ENCODE measurements around the gene CFAP52.

DNA sequence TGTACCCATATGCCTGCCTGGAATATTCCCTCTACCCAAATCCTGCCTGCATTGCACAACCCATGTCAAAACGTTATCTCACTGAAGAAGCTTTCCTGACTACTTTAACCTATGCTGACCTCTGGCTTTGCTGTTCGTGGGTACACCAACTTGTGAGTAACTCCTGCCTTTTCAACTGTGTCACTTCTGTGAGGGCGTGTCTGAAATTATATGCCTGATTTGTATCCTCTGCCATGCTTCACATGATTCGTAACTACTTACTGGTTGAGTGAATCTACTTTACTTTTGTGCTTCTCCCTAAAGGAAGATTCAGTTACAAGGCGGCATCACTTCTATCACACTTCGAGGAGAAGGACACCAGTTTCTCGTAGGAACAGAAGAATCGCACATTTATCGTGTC is 35.6 kb downstream of the CFAP52 start:
- TF ChIP-seq, protein P1, sequence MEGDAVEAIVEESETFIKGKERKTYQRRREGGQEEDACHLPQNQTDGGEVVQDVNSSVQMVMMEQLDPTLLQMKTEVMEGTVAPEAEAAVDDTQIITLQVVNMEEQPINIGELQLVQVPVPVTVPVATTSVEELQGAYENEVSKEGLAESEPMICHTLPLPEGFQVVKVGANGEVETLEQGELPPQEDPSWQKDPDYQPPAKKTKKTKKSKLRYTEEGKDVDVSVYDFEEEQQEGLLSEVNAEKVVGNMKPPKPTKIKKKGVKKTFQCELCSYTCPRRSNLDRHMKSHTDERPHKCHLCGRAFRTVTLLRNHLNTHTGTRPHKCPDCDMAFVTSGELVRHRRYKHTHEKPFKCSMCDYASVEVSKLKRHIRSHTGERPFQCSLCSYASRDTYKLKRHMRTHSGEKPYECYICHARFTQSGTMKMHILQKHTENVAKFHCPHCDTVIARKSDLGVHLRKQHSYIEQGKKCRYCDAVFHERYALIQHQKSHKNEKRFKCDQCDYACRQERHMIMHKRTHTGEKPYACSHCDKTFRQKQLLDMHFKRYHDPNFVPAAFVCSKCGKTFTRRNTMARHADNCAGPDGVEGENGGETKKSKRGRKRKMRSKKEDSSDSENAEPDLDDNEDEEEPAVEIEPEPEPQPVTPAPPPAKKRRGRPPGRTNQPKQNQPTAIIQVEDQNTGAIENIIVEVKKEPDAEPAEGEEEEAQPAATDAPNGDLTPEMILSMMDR (IDR thresholded peaks at IDR 0.05) = no peak
- TF ChIP-seq POLR2AphosphoS5 (IDR thresholded peaks at IDR 0.05) (no peak), EP300 (IDR thresholded peaks at IDR 0.05) (no peak)
